Type B pancreatic cell (in vitro differentiated cells): ENCODE measurements around the gene SYNM. TPM values are rescaled to one million over a fixed set of nuclear protein-coding genes. Genes with fewer than 3 reads are reported as not detected.
A peak's percentile ranks its signal among the peaks of the same experiment; 100 is the strongest.

ENCODE experiments used
- DNase-seq: peaks from one replicate; pipeline ENCODE4 v3.0.0; 2021; ENCODE audit warnings: mixed read lengths; ENCODE audit not compliant: unreplicated experiment; ENCODE audit errors: extremely low spot score
- H3K27ac Mint-ChIP-seq: 2 replicates; pipeline ENCODE4 v1.8.0; 2021; ENCODE audit warnings: mild to moderate bottlenecking, mixed read lengths
- H3K27me3 Mint-ChIP-seq: 2 replicates; pipeline ENCODE4 v1.8.0; 2021; ENCODE audit warnings: mixed read lengths
- H3K36me3 Mint-ChIP-seq: 2 replicates; pipeline ENCODE4 v1.8.0; 2021; ENCODE audit warnings: mixed read lengths
- H3K4me1 Mint-ChIP-seq: one replicate; pipeline ENCODE4 v1.8.0; 2021; ENCODE audit warnings: mixed read lengths; ENCODE audit not compliant: unreplicated experiment
- H3K4me3 Mint-ChIP-seq: 2 replicates; pipeline ENCODE4 v1.8.0; 2021; ENCODE audit warnings: mild to moderate bottlenecking, mixed read lengths
- H3K9me3 Mint-ChIP-seq: 2 replicates; pipeline ENCODE4 v1.8.0; 2021; ENCODE audit warnings: mixed read lengths
- CTCF ChIP-seq: fragments of 200-600 bp; sonication (generic); conservative IDR thresholded peaks from 2 replicates; pipeline ENCODE4 v1.5.0; 2021; ENCODE audit warnings: antibody characterized with exemption, mild to moderate bottlenecking
- total RNA-seq: library from RNA; stranded (reverse); gene quantifications from 2 replicates; pipeline ENCODE4 v1.2.1, GENCODE V29; 2021; ENCODE audit warnings: low replicate concordance

Gene SYNM
- total RNA-seq, 1 donor from 2014 or later: 4.1 TPM

- TF ChIP-seq CTCF: no peak
- Mint-ChIP-seq H3K27me3 (no peaks in the 10 kb centered on the region), H3K36me3 (peaks cover 12% of the 10 kb centered on the region), H3K27ac (no peak overlapping the region), H3K4me1 (no peaks in the 10 kb centered on the region), H3K4me3 (no peak overlapping the region), H3K9me3 (no peaks in the 10 kb centered on the region)
- peak; percentile 29 for DNase-seq
These were observed 62.3 kb downstream of the SYNM start for GRCh38 chr15:99167201-99167600.

- no peak overlapping the region for H3K4me3 Mint-ChIP-seq
- no peaks in the 10 kb centered on the region for H3K4me1 Mint-ChIP-seq
- DNase-seq: peak; percentile 34
- no peak overlapping the region for H3K27ac Mint-ChIP-seq
- H3K36me3 Mint-ChIP-seq: peaks cover 12% of the 10 kb centered on the region
- no peaks in the 10 kb centered on the region for H3K27me3 Mint-ChIP-seq
- no peaks in the 10 kb centered on the region for H3K9me3 Mint-ChIP-seq
- TF ChIP-seq CTCF: no peak
These were observed 62.8 kb downstream of the SYNM start for GRCh38 chr15:99167640-99168039.

GRCh38 chr15:99168601-99169580, 64.0 kb downstream of the SYNM start:
- Mint-ChIP-seq H3K9me3 (no peaks in the 10 kb centered on the region), H3K27me3 (no peaks in the 10 kb centered on the region), H3K4me1 (no peaks in the 10 kb centered on the region), H3K27ac (no peak overlapping the region), H3K36me3 (peaks cover 12% of the 10 kb centered on the region), H3K4me3 (no peak overlapping the region)
- no peak for TF ChIP-seq CTCF
- DNase-seq: peak; percentile 54

GRCh38 chr15:99169769-99170311, 65.0 kb downstream of the SYNM start:
- TF ChIP-seq CTCF: no peak
- peaks cover 4% of the 10 kb centered on the region for H3K4me1 Mint-ChIP-seq
- H3K27ac Mint-ChIP-seq: no peak overlapping the region
- H3K4me3 Mint-ChIP-seq: no peak overlapping the region
- H3K9me3 Mint-ChIP-seq: no peaks in the 10 kb centered on the region
- H3K36me3 Mint-ChIP-seq: peaks cover 15% of the 10 kb centered on the region
- DNase-seq: peak; percentile 31
- H3K27me3 Mint-ChIP-seq: no peaks in the 10 kb centered on the region

GRCh38 chr15:99170476-99171065, 65.7 kb downstream of the SYNM start:
- H3K27me3 Mint-ChIP-seq: no peaks in the 10 kb centered on the region
- peaks cover 5% of the 10 kb centered on the region for H3K4me1 Mint-ChIP-seq
- no peaks in the 10 kb centered on the region for H3K9me3 Mint-ChIP-seq
- no peak for TF ChIP-seq CTCF
- peak; percentile 48 for DNase-seq
- H3K4me3 Mint-ChIP-seq: no peak overlapping the region
- H3K27ac Mint-ChIP-seq: no peak overlapping the region
- H3K36me3 Mint-ChIP-seq: peaks cover 15% of the 10 kb centered on the region
